Measurements from ENCODE around the gene C12orf54. TPM values are rescaled to one million over a fixed set of nuclear protein-coding genes. Genes with fewer than 3 reads are reported as not detected.

Gene C12orf54
- total RNA-seq: not detected

GRCh38 chr12:48482198-48482597 is at the start of gene C12orf54:
C12orf54 (plus strand) TSS chr12:48482498; CDS start chr12:48483297, 799 bp downstream.

GRCh38 chr12:48472259-48472658 is 10.0 kb upstream of the C12orf54 start, which contains the start of gene ANP32D:
ANP32D (plus strand) TSS chr12:48472559; CDS start chr12:48472665, 106 bp downstream.

GRCh38 chr12:48525332-48525731 is 43.0 kb downstream of the C12orf54 start, which contains the start of gene OR8S1:
OR8S1 (plus strand) TSS chr12:48525632; CDS start chr12:48525632, 0 bp downstream.

Other genes with a start within 250 kb of the C12orf54 start
- gene ZNF641, start 131.6 kb upstream of the C12orf54 start, total RNA-seq: 42.4 TPM
- not detected for gene ANP32D, start 9.9 kb upstream of the C12orf54 start, total RNA-seq
- gene OR8S1, start 43.1 kb downstream of the C12orf54 start, total RNA-seq: not detected
- not detected for gene LALBA, start 87.5 kb downstream of the C12orf54 start, total RNA-seq
- gene KANSL2, start 199.7 kb downstream of the C12orf54 start, total RNA-seq: 68.5 TPM
- 39.2 TPM for gene CCNT1, start 234.2 kb downstream of the C12orf54 start, total RNA-seq